Measurements from ENCODE around the gene CORO1C.
"Not testable (repeated sequence)": the region's sequence is repeated elsewhere in the genome, so short reads cannot be mapped to it uniquely, and the experiment has no call there.

Gene CORO1C

GRCh38 chr12:108671110-108671509 lies 60.2 kb downstream of the CORO1C start:
- DNase-seq = no peak

- no peak for DNase-seq
Measured at GRCh38 chr12:108670066-108670631, 61.2 kb downstream of the CORO1C start.

DNA sequence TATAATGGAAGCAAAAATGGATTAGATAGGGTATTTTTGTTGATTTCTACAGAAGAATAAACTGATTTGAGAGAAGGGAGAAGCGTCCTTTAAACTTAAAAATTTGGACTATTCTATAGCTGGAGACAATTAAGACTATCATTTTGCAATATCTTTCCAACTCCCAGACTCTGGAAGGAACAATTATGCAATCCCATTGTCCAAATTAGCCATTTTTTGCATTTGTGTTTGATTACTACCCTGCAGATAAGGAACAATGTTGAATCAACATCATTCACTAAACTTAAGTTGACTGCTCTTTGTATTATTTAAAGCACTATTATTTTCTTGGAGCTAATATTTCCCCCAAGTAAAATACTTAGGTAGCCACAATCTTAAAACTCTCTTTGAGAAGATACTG lies 62.8 kb downstream of the CORO1C start:
- DNase-seq = no peak

DNA sequence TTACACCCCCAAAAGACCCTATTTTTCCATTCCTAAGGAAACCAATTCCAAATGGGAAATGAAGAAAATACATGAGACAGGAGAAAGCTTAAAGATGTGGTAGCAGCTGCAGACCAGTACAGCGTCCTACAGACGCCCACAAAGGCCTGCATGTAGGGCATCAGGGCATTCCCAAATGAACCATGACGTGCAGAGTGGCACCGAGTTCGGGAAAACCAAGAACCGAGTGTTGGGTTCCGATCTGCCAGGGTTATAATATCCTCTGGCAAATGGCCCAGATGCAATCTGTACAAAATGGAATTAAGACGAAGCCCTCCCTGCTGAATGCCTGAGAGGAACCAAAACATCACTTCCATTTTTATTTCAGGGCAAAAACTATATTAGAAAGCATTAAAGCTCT lies 63.3 kb downstream of the CORO1C start:
- no peak for DNase-seq

DNA sequence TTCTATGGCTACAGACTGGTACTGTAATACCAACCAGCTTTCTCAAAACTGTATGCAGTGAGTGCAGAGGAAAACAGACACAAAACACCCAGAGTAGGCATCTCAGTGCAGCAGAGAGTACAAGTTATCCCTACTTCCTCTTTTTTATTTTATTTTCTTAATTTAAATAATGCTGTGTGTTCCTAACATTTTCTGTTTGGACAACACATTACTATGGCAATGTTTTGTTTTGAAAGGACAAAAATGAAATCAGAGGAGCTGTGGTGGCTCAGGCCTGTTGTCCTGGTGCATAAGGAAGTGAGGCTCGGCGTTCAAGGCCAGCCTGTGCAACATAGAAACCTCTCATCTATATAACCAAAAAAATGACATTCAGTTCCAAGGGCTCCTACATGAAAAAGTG lies 64.0 kb downstream of the CORO1C start:
- DNase-seq = no peak

DNA sequence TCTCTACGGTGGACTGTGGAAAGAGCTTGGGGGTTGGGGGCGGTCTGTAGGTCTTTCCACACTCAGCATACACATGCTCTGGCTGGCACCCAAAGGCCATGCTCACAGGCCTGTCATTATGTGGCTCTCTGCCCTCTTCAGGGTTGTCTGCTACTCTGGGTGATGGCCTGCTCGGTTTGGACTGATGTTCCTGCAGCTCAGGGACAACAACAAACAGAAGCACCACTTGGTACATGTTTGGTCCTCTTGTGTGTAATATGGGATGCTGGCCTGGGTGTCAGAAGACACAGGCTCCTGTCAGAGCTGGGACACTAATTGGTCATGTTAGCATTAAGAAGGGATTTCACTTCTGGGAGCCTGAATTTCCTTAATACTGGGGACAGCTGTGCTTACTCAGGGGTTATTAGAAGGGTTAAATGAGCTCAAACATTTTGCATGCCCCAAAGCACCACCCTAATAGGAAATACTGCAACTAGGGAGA lies 64.9 kb downstream of the CORO1C start:
- DNase-seq = no peak

DNA sequence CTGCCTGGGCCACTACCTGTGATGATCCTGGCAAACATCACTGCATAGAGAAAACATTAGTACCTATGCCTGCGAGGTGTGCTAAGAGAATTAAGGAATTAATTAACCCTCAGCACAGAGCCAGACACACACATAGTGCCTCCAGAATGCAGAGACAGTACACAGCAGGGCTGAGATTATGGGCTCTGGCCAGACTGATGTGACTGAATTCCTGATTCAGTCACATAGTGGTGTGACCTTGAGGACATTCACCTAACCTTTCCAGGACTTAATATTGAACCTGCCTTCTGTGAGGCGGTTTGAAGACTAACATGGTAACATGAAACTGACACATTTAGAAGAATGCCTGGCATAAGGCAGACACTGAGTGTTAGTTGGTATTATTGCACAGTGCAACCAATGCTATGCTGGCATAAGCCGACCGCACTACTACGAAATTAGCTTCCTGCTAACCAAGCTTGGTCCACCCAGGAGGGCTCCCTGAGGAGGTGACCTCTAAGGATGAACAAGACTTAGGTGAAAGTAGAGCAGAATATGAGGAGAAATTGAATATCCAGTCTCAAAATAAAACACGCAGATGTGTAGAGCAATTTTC lies 65.6 kb downstream of the CORO1C start:
- DNase-seq = no peak

- DNase-seq = peak; percentile 89
Measured at GRCh38 chr12:108664338-108665258, 66.7 kb downstream of the CORO1C start.

DNA sequence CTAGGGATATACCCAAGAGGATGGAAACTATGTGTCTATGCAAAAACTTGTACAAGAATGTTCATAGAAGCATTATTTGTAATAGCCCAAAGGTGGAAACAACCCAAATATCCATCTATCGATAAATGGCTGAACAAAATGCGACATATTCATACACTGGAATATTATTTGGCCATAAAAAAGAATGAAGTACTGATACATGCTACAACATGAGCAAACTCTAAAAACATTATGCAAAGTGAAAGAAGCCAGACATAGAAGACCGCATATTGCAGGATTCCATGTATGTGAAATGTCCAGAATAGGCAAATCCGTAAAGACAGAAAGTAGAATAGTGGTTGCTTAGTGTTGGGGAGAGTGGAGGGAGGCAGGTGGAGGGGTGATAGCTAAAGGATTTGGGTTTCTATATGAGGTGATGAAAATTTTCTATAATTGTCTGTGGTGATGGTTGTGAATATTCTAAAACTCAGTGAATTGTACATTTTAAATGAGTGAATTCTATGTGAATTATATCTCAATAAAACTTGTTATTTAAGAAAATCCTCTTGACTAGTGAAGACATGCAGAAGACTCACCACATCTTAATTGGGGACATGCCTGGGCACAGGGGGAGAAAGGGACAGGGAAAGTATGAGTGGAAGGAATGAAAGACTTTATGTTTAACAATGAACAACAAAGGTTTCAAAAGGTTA lies 67.8 kb downstream of the CORO1C start:
- DNase-seq = no peak

DNA sequence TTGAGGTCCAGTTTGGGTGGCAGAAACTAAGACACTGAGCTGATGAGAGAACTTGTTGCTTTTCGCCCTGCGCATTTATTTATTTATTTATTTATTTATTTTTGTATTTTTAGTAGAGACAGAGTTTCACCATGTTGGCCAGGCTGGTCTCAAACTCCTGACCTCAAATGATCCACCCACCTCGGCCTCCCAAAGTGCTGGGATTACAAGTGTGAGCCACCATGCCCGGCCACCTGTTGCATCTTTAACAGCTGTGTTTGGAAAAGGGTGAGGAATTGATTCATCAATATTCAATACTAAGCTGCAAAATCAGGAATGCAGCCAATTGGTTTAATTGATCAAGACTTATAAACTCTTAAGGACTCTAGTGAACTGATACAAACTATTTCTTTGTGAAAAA lies 73.2 kb downstream of the CORO1C start:
- not testable (repeated sequence) for DNase-seq

GRCh38 chr12:108657130-108657745 lies 74.1 kb downstream of the CORO1C start:
- DNase-seq = no peak

GRCh38 chr12:108656247-108656646 lies 75.1 kb downstream of the CORO1C start:
- not testable (repeated sequence) for DNase-seq

- not testable (repeated sequence) for DNase-seq
Measured at GRCh38 chr12:108655812-108656175, 75.5 kb downstream of the CORO1C start.

- not testable (repeated sequence) for DNase-seq
Measured at GRCh38 chr12:108654622-108655021, 76.7 kb downstream of the CORO1C start.

DNA sequence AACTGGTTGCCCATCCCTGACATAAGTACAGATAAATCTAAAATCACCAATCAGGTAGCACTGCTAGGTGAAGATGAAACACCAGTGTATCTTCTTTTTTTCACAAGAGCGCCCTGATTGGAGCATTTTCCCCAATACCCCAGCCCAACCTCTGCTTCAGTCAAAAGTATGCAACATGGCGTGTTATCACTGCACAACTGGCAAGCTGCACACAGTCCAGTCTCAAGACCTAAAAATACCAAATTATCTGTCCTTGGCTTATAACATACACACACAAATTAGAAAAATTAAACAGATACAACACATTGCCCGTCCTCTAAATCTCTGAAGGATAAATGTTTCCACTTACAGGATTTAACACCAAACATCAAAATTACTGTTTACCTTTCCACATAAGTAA lies 77.4 kb downstream of the CORO1C start:
- no peak for DNase-seq

- DNase-seq = no peak
Measured at GRCh38 chr12:108653082-108653516, 78.2 kb downstream of the CORO1C start.

- DNase-seq = no peak
Measured at GRCh38 chr12:108650083-108650482, 81.2 kb downstream of the CORO1C start.

DNA sequence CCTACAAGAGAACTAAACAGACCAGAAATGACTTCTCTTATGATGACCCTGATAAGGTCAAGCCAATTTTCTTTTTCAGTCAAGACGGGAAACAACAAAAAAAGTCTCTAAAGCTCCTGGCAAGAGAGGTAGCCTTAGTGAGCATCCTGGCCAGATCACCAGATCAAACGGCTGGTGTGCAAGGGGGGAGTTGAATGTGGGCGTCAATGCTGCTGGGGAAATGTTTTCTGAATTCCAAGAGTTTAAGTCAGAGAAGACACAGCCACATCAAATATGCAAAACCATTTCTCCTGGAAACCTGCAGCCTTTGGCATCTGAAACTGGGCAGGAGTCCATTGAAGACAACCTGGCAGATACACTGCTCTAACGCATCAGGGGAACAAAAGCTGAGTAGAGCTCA lies 81.6 kb downstream of the CORO1C start:
- DNase-seq = no peak

GRCh38 chr12:108649126-108649525 lies 82.2 kb downstream of the CORO1C start:
- DNase-seq = no peak

DNA sequence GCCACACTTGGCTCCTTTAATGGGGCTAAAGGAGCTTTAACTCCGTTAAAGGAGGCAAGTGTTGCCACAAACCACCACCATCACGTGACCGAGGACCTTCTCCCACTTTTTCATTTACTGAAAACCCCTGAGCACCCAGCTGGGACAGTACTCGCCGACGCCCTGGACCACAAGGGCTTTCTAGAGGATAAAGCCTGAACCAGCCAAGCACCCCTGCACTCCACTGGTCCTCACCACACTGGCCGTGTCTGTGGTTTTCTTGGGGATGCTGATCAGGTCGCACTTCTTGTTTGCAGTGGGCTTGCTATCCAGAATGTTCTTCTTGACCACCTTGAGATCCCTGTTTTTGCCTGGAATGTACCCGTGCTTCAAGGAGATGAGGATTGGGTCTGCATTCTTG lies 82.9 kb downstream of the CORO1C start:
- no peak for DNase-seq

DNA sequence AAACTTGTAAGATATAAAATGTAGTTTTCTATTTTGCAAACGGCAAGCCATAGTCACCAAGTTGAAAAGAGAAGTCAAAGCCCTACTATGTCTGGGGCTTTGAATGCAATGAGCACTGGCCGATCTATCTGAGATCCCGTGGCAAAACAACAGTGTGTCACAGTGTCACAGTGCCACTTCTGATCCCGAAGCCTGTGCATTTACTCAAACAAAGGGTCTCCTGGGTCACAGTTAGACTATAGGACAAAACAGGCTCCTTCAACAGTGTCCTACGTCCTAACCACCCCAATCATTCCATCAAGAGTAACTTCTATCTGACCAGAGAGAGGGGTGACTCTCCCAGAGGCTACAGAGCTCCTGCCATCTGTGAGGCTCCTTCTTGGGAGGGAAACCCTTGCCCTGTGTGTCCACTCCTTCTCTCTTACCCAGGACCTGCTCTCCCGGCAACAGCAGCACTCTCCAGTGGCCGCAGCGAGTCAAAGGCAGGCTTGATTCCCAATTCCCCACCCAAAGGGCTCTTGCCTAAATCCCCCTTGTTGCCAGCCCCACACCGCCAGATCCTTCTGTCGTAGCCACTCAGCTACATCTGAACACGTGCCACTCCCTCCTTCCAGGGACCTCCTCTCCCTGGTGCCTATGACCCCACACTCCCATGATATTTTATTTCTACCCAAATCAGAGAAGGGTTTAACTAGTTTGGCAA lies 83.6 kb downstream of the CORO1C start:
- no peak for DNase-seq

Data from stimulated activated CD8-positive, alpha-beta memory T cell treated with anti-CD3 and anti-CD28 coated beads, Interleukin-4, amount 100 ng/mL, for 48 hours (primary cell).